AG09319 (cell line): ENCODE results near the gene PHLDA2.

Experiments used
- DNase-seq: peaks from one replicate; pipeline ENCODE4 v3.0.0-alpha.2; 2010; ENCODE audit warnings: low read depth; ENCODE audit errors: extremely low read depth
- TF ChIP-seq, protein P1 (sequence below): IDR thresholded peaks from 2 replicates; pipeline ENCODE4 v1.5.1; 2011; ENCODE audit warnings: low read depth, mild to moderate bottlenecking, inconsistent platforms, low read length, moderate library complexity

PHLDA2 gene

DNA sequence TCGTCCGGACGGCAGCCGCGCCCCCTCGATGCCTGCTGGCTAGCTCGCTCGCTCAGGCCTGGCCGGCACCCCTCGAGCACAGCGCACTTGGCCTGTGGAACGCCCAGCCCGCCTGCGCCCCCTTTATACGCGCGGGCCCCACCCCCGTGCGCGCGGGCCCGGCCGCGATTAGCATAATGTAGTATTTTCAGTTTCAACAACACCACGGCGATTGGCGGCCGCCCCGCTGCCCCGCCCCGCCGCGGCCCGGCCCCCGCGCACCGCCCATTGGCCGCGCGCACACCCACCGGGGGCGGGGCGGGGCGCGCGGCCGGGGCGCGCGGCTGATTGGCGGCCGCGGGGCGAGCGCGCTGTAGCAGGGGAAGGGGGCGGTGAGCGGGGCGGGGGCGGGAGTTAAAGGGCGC lies 43.5 kb downstream of the PHLDA2 start, which contains the start of gene CDKN1C:
Gene CDKN1C, minus strand, starts transcription at position 98 of the 404 bp plus-strand sequence. CDS start 319 bp downstream, outside the sequence.
- TF ChIP-seq, protein P1, sequence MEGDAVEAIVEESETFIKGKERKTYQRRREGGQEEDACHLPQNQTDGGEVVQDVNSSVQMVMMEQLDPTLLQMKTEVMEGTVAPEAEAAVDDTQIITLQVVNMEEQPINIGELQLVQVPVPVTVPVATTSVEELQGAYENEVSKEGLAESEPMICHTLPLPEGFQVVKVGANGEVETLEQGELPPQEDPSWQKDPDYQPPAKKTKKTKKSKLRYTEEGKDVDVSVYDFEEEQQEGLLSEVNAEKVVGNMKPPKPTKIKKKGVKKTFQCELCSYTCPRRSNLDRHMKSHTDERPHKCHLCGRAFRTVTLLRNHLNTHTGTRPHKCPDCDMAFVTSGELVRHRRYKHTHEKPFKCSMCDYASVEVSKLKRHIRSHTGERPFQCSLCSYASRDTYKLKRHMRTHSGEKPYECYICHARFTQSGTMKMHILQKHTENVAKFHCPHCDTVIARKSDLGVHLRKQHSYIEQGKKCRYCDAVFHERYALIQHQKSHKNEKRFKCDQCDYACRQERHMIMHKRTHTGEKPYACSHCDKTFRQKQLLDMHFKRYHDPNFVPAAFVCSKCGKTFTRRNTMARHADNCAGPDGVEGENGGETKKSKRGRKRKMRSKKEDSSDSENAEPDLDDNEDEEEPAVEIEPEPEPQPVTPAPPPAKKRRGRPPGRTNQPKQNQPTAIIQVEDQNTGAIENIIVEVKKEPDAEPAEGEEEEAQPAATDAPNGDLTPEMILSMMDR: no peak
- peak; percentile 52 for DNase-seq

DNA sequence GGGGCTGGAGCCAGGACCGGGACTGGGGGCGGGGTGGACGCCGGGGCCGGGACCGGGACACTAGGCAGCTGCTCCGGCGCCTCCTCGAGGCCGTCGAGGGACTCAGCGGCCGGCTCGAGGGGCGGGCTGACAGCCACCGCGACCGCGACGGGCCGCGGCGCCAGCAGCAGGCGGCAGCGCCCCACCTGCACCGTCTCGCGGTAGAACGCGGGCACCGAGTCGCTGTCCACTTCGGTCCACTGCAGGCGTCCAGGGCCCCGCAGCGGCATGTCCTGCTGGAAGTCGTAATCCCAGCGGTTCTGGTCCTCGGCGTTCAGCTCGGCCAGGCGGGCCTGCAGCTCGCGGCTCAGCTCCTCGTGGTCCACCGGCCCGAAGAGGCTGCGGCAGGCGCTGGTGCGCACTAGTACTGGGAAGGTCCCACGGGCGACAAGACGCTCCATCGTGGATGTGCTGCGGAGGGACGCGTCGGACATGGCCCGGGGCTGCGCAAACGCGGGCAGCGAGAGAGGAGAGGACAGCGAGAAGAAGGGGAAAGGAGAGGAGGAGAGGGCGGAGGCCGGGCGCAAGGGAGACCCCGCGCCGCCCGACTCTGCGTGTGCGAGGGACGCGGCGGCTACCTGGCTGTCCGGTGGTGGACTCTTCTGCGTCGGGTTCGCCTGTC lies 44.1 kb downstream of the PHLDA2 start:
- DNase-seq: peak; percentile 22

DNA sequence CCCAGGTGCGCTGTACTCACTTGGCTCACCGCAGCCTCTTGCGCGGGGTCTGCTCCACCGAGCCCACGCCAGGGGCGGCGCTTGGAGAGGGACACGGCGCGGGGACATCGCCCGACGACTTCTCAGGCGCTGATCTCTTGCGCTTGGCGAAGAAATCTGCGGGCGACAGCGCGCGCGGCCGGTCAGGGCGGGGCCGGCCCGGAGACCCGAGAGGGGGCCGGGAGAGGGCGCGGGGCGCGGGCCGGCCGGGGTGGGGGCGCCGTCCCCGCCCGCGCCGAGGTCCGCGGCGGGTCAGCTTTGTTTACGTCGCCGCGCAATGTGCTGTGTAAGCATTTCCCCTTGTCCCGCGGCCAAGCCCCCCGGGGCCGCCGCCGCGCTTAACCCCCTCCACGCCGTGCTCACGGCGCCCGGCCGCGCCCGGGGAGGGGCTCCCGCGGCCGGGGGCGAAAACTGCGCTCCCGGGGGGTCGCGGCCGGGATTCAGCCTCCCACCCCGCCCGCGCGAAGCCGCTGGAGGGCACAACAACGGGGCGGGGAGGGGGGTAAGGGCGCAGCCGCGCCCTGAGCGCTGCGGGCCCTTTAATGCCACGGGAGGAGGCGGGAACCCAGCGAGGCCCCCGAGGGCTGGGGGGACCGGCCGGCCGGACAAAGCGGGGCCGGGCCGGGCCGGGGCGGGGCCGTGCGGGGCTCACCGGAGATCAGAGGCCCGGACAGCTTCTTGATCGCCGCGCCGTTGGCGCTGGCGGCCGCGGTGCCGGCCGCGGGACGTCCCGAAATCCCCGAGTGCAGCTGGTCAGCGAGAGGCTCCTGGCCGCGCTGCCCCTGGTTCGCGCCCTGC lies 45.0 kb downstream of the PHLDA2 start:
- TF ChIP-seq, protein P1: no peak
- no peak for DNase-seq

More for the DNA sequence above, 44.1 kb downstream of the PHLDA2 start:
- TF ChIP-seq, protein P1: peak; percentile 19

DNA sequence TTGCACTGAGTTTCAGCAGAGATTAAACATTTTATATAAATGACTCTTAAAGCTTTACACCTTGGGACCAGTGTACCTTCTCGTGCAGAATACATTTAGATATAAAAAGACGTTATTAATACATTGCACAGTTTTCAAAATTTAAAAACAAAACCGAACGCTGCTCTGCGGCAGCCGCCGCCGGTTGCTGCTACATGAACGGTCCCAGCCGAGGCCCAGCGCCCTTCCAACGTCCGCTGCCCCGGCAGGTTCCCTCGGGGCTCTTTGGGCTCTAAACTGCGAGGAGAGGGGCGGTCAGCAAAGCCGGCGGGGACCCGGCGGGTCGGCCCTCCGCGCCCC lies 45.6 kb downstream of the PHLDA2 start:
- no peak for DNase-seq
- TF ChIP-seq, protein P1: no peak

DNA sequence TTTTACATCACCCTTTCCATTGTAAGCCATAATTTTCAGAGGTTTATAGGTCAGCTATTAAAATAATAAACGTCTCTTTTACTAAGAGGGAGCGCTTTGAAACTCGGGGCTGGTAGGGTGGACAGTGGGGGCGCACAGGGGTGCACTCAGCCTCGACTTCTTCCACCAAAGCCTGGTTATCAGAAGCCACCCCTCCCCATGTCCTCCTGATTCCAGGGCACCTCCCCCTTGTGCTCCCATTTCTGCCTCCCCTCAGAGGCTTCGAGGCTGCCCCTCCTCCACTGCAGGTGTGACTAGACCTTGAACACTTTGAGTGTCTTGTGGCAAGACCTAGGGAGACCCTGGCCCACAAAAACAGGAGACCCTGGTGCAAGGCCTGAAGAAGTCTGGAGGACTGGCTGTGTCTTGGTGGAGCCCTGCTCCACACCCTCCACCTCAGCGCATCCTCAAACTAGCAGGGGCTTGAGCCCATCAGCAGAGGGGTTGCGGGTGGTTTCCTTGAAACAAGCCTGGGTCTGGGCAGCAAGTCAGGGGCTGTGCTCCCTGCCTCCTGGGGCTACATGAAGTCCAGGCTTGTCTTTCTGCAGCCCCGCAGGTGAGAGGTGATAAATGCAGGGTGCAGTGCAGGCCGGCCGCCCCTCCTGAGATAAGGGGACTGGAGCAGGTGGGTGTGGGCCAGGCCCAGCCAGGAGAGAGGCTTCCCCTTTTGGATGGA lies 46.7 kb downstream of the PHLDA2 start:
- DNase-seq: no peak
- TF ChIP-seq, protein P1: no peak

DNA sequence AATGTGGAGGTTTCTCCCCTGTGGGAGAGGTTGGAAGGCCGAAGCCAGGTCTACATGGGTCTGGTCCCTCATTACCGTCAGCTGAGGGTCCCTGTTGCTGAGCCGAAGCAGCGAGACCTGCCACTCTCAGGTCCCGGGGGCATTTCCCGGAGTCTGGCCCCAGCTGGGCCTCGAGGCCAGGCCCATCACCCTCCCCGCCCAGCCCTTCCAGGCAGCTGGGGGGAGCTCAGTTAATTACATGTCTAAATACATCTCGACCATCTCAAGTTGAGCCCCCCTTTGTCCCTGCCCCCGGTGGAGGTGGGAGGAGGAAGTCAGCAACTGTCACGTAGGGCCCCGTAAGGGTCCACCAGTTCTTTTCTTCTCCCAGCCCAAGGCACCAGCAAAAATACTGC lies 47.2 kb downstream of the PHLDA2 start:
- TF ChIP-seq, protein P1: no peak
- DNase-seq: no peak
